ENCODE data around the gene PRPF31. TPM values are rescaled to one million over a fixed set of nuclear protein-coding genes. Genes with fewer than 3 reads are reported as not detected.

The PRPF31 gene
- total RNA-seq, 1 donor from 2014 or later: 89.8 TPM

DNA sequence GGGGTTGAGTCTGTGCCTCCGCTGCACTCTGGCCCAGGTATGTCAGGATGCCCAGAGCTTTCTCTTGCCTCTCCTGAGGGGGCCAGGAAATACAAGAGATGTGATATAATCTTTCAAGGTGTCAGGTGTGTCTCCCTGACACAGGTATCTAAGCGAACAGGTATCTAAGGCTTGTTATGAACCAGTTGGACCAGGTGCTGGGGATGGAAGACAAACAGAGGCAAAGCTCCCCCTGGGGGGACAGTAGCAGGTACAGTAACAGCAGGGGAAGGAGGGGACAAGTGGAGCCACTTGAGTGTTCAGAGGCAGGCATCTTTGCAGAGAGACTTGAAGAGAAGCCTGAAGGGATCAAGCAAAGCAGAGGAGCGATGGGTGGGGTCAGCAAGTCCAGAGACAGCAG lies 41.4 kb downstream of the PRPF31 start:
- H3K9me3 Mint-ChIP-seq: no peaks in the 10 kb centered on the region

DNA sequence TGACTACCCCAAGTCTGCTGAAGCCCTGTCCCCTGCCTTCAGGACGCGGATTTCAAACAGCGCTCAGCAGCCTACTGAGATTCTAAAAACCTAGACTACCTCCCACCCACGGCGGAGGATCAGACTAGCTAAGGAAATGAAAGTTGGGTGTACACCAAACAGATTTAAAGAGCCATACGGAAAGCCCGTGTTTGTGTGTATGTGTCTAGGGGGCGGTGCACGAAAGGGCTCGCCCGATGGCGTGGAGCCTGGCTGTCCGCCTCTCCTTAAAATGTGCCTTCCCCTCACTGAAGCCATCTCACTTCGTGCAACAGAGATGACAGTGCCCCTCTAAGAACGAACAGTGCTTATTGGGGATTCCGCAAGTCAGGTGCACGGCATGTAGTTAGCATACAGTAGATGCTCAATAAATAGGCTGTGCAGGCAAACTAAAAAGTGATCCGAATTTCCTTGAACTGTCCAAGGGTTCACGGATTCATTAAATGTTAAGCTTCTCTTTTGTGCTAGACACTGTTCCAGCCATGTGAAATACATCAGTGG lies 43.3 kb downstream of the PRPF31 start:
- H3K4me3 Mint-ChIP-seq: peak overlapping the region; percentile 100
- H3K36me3 Mint-ChIP-seq: peaks cover 14% of the 10 kb centered on the region
- no peaks in the 10 kb centered on the region for H3K9me3 Mint-ChIP-seq
- no peak for DNase-seq (ENCODE audit: extremely low spot score, unreplicated experiment)
- peaks cover 26% of the 10 kb centered on the region for H3K4me1 Mint-ChIP-seq (ENCODE audit: unreplicated experiment)
- TF ChIP-seq, protein P1, sequence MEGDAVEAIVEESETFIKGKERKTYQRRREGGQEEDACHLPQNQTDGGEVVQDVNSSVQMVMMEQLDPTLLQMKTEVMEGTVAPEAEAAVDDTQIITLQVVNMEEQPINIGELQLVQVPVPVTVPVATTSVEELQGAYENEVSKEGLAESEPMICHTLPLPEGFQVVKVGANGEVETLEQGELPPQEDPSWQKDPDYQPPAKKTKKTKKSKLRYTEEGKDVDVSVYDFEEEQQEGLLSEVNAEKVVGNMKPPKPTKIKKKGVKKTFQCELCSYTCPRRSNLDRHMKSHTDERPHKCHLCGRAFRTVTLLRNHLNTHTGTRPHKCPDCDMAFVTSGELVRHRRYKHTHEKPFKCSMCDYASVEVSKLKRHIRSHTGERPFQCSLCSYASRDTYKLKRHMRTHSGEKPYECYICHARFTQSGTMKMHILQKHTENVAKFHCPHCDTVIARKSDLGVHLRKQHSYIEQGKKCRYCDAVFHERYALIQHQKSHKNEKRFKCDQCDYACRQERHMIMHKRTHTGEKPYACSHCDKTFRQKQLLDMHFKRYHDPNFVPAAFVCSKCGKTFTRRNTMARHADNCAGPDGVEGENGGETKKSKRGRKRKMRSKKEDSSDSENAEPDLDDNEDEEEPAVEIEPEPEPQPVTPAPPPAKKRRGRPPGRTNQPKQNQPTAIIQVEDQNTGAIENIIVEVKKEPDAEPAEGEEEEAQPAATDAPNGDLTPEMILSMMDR (conservative IDR thresholded peaks at IDR 0.05): no peak
- no peaks in the 10 kb centered on the region for H3K27me3 Mint-ChIP-seq
- H3K27ac Mint-ChIP-seq: peak overlapping the region; percentile 99

More for the DNA sequence above, 41.4 kb downstream of the PRPF31 start:
- TF ChIP-seq, protein P1 (conservative IDR thresholded peaks at IDR 0.05): no peak
- H3K36me3 Mint-ChIP-seq: peaks cover 17% of the 10 kb centered on the region
- no peaks in the 10 kb centered on the region for H3K27me3 Mint-ChIP-seq
- H3K4me3 Mint-ChIP-seq: peak overlapping the region; percentile 81
- peaks cover 17% of the 10 kb centered on the region for H3K4me1 Mint-ChIP-seq (ENCODE audit: unreplicated experiment)
- DNase-seq (ENCODE audit: extremely low spot score, unreplicated experiment): no peak
- H3K27ac Mint-ChIP-seq: peak overlapping the region; percentile 92

DNA sequence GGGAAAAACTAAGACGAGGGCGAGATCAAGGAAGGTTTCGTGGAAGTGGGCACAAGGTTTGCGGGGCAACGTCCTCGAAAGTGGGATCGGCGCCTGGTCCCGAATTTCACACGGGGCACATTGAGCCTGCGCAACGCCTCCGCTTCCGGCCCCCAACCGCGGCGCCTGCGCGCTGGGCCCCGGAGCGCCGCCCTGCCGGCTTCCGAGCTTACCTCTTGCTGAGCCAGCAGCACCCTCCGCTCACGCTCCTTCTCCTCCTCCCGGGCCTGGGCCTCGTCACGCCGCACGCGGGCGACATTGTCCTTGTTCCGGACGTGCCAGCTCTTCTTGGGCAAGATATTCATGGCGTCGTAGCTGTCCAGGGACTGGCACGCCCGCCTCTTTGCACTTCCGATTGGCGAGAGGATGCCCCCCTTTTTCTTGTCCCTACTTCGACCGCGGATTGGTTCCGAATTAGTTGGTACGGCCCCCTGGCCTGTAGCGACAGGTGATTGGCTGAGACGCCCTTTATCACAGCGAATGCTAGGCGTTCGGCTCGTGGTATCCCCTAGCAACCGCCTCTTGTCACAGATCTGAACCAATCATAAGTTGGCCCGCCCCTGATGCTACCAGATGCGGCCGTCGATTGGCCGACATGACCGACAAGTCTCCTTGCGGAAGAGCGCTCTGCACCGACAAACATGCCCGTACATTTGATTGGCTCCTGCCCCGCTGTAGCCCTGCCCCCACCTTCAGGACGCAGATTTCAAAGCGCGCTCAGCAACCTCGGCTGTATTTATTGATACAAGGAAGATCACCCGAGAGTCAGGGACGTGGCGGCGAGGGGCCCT lies 44.0 kb downstream of the PRPF31 start, which contains the start of gene LENG1:
Gene LENG1, minus strand, starts transcription at position 370 of the 830 bp plus-strand sequence. Its CDS starts 26 bp downstream, at position 344.
- Mint-ChIP-seq H3K4me1 (ENCODE audit: unreplicated experiment) (peaks cover 29% of the 10 kb centered on the region), H3K27ac (peak within 1 kb of the TSS; percentile 99), H3K4me3 (peak within 1 kb of the TSS; percentile 100), H3K9me3 (no peaks in the 10 kb centered on the region), H3K27me3 (no peaks in the 10 kb centered on the region), H3K36me3 (peaks cover 11% of the 10 kb centered on the region)
- DNase-seq (ENCODE audit: extremely low spot score, unreplicated experiment): peak; percentile 98
- TF ChIP-seq, protein P1 (conservative IDR thresholded peaks at IDR 0.05): peak; percentile 59

DNA sequence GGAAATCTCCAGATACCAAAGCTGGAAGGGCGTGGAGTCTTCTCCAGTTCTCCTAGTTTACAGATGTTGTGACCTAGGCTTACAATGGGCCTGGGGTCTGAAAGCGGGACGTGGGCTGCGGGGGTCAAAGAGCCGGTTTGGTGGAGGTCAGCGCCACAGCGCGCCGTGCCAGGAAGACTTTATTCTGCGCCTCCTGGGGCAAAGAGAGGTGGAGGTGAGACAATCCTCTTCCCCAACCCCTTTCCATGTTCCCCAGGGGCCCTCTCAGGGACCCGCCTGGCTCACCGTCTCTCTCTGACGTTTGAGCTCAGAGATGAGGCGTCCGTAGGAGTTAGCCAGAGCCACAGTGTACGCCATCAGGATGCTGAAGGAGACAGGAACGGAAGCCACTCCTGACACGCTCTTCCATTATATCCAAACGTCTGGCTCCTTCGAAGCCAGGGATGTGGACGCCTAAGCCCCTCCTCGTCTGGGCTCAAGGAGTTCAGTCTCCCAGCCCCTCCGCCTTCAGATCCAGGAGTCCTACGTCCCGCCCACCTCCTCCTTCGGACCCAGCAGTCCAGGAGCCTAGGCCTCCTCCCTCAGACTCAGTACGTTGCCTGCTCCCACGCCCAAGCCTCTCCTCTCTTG lies 44.7 kb downstream of the PRPF31 start:
- Mint-ChIP-seq H3K36me3 (peaks cover 10% of the 10 kb centered on the region), H3K9me3 (no peaks in the 10 kb centered on the region), H3K4me1 (ENCODE audit: unreplicated experiment) (peaks cover 31% of the 10 kb centered on the region), H3K27me3 (no peaks in the 10 kb centered on the region), H3K27ac (peak overlapping the region; percentile 99), H3K4me3 (peak overlapping the region; percentile 100)
- TF ChIP-seq, protein P1 (conservative IDR thresholded peaks at IDR 0.05): no peak
- no peak for DNase-seq (ENCODE audit: extremely low spot score, unreplicated experiment)

DNA sequence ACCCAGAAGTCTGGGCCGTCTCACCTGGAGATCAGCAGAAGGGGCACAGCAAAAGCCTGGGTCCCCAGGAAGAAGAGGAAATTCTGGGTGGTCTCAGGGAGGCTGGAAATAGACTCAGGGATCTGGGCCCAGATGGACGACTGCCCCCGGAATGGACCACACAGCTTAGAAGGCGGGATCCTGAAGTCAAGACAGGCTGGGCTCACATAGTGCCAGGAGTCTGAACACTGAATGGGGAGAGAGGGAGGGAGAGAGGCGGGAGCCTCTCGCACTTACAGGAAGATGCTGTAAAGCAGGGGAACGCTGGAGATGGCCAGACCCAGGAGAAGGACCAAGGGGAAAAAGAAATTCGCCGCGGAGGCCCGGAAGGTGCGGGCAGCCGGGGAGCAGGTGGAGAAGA lies 45.3 kb downstream of the PRPF31 start:
- DNase-seq (ENCODE audit: extremely low spot score, unreplicated experiment): no peak
- H3K27me3 Mint-ChIP-seq: no peaks in the 10 kb centered on the region
- peaks cover 13% of the 10 kb centered on the region for H3K36me3 Mint-ChIP-seq
- no peaks in the 10 kb centered on the region for H3K9me3 Mint-ChIP-seq
- peak overlapping the region; percentile 100 for H3K4me3 Mint-ChIP-seq
- peak overlapping the region; percentile 99 for H3K27ac Mint-ChIP-seq
- H3K4me1 Mint-ChIP-seq (ENCODE audit: unreplicated experiment): peaks cover 31% of the 10 kb centered on the region
- TF ChIP-seq, protein P1 (conservative IDR thresholded peaks at IDR 0.05): no peak

Measured in type B pancreatic cell (in vitro differentiated cells).